ENCODE measurements around the gene MAN1A1. TPM values are rescaled to one million over a fixed set of nuclear protein-coding genes. Genes with fewer than 3 reads are reported as not detected.

Gene MAN1A1
- total and polyA plus RNA-seq, 4 donors: 68.2 to 209 (median 148) TPM

GRCh38 chr6:119196715-119197114 is 152.8 kb downstream of the MAN1A1 start:
- peaks cover 0 to 1% (median 0%) of the 10 kb centered on the region in 4 donors for H3K4me1 ChIP-seq (ENCODE audit: control insufficient read depth in 4 of 4, insufficient read depth in 4 of 4, low read length in 3 of 4)
- no peak for TF ChIP-seq CTCF (IDR thresholded peaks at IDR 0.05; ENCODE audit: low read depth, low read length, missing input control)
- TF ChIP-seq EGR1 (IDR thresholded peaks at IDR 0.05; ENCODE audit: low read depth in 2 of 2): no peak
- TF ChIP-seq FOXA2 (IDR thresholded peaks at IDR 0.05): no peak
- no peak for TF ChIP-seq NR2F2 (IDR thresholded peaks at IDR 0.05)
- TF ChIP-seq JUND (IDR thresholded peaks at IDR 0.05): no peak
- TF ChIP-seq ATF3 (IDR thresholded peaks at IDR 0.05): no peak
- no peak for TF ChIP-seq RAD21 (IDR thresholded peaks at IDR 0.05)
- TF ChIP-seq MAX (IDR thresholded peaks at IDR 0.05): no peak
- TF ChIP-seq RXRA (IDR thresholded peaks at IDR 0.05): no peak
- no peak for TF ChIP-seq TAF1 (conservative IDR thresholded peaks at IDR 0.05)
- no peak for TF ChIP-seq REST (IDR thresholded peaks at IDR 0.05)
- no peak for TF ChIP-seq GABPA (IDR thresholded peaks at IDR 0.05 in 1 of 2, conservative IDR thresholded peaks at IDR 0.05 in 1 of 2)
- TF ChIP-seq HNF4G (IDR thresholded peaks at IDR 0.05): no peak
- TF ChIP-seq SP1 (IDR thresholded peaks at IDR 0.05): no peak
- TF ChIP-seq YY1 (IDR thresholded peaks at IDR 0.05): no peak
- TF ChIP-seq HNF4A (conservative IDR thresholded peaks at IDR 0.05): no peak
- no peak for TF ChIP-seq ZBTB33 (IDR thresholded peaks at IDR 0.05)
- WGBS: 90% methylated on average over 4 of the region's 4 CpGs

More at GRCh38 chr6:119196715-119197114, 152.8 kb downstream of the MAN1A1 start:
- Histone ChIP-seq H3K9ac (ENCODE audit: low read depth in 1 of 2, low read length in 2 of 2) (no peak overlapping the region), H3K27ac (ENCODE audit: low read depth in 1 of 2, low read length in 2 of 2) (no peak overlapping the region), H3K4me3 (ENCODE audit: low read depth in 1 of 3, low read length in 3 of 3) (no peak overlapping the region), H3K27me3 (ENCODE audit: control insufficient read depth in 4 of 4, insufficient read depth in 4 of 4, low read length in 3 of 4) (no peaks in the 10 kb centered on the region), H3K9me3 (ENCODE audit: control insufficient read depth in 4 of 4, low read length in 3 of 4) (no peaks in the 10 kb centered on the region), H3K36me3 (ENCODE audit: control insufficient read depth in 4 of 4, insufficient read depth in 3 of 4, low read depth in 1 of 4, low read length in 3 of 4) (peaks cover 7 to 59% (median 48%) of the 10 kb centered on the region in 4 donors)
- DNase-seq (ENCODE audit: low spot score): no peak

Data from liver (tissue), 9 donors.